ENCODE measurements around the gene TOGARAM2. TPM values are rescaled to one million over a fixed set of nuclear protein-coding genes. Genes with fewer than 3 reads are reported as not detected.

The TOGARAM2 gene
- total RNA-seq, 1 donor: 0.72 TPM

DNA sequence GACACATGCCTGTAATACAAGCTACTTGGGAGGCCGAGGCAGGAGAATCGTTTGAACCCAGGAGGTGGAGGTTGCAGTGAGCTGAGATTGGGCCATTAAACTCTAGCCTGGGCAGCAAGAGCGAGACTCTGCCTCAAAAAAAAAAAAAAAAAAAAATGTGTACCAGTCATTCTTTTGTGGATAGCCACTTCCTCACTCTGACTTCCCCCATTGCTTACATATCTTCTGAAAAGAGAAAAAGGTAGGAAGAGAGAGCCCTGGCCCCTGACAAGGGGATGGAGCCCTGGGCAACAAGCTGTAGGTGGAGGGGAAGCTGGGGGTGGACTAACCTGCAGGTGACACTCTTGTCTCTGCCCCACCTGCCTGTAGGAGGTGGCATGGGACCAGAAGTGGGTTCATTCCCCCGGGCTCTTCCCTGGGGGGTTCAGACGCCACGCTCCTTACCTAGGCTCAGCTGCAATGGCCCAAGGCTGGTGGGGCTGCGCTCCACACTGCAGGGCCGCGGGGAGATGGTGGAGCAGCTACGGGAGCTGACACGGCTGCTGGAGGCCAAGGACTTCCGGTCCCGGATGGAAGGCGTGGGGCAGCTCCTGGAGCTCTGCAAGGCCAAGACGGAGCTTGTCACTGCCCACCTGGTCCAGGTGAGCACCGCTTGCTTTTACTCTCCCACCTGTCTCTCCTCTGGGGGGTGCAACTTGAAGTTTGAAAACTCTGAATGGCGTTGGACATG is 54.1 kb downstream of the TOGARAM2 start:
- TF ChIP-seq, protein P1, sequence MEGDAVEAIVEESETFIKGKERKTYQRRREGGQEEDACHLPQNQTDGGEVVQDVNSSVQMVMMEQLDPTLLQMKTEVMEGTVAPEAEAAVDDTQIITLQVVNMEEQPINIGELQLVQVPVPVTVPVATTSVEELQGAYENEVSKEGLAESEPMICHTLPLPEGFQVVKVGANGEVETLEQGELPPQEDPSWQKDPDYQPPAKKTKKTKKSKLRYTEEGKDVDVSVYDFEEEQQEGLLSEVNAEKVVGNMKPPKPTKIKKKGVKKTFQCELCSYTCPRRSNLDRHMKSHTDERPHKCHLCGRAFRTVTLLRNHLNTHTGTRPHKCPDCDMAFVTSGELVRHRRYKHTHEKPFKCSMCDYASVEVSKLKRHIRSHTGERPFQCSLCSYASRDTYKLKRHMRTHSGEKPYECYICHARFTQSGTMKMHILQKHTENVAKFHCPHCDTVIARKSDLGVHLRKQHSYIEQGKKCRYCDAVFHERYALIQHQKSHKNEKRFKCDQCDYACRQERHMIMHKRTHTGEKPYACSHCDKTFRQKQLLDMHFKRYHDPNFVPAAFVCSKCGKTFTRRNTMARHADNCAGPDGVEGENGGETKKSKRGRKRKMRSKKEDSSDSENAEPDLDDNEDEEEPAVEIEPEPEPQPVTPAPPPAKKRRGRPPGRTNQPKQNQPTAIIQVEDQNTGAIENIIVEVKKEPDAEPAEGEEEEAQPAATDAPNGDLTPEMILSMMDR (IDR thresholded peaks at IDR 0.05; ENCODE audit: extremely low read depth, low read depth, low read length): no peak
- H3K27ac ChIP-seq (ENCODE audit: low read depth, low read length): no peak overlapping the region
- no peaks in the 10 kb centered on the region for H3K79me2 ChIP-seq (ENCODE audit: insufficient read depth, low read length)
- no peaks in the 10 kb centered on the region for H4K20me1 ChIP-seq (ENCODE audit: insufficient read depth, low read length)
- H3K4me3 ChIP-seq (ENCODE audit: insufficient read depth, low read length): no peak overlapping the region
- peak; percentile 32 for DNase-seq (ENCODE audit: insufficient read length, low spot score, missing footprints)
- H3K9me3 ChIP-seq (ENCODE audit: low read depth, low read length): no peaks in the 10 kb centered on the region
- no peak overlapping the region for H2AFZ ChIP-seq (ENCODE audit: low read length)
- H3K4me1 ChIP-seq (ENCODE audit: insufficient read depth, low read length): no peaks in the 10 kb centered on the region
- peaks cover 6% of the 10 kb centered on the region for H3K27me3 ChIP-seq (ENCODE audit: insufficient read depth, low read length)
- no peaks in the 10 kb centered on the region for H3K36me3 ChIP-seq (ENCODE audit: insufficient read depth, low read length)
- H3K4me2 ChIP-seq (ENCODE audit: insufficient read depth, low read length): no peak overlapping the region

DNA sequence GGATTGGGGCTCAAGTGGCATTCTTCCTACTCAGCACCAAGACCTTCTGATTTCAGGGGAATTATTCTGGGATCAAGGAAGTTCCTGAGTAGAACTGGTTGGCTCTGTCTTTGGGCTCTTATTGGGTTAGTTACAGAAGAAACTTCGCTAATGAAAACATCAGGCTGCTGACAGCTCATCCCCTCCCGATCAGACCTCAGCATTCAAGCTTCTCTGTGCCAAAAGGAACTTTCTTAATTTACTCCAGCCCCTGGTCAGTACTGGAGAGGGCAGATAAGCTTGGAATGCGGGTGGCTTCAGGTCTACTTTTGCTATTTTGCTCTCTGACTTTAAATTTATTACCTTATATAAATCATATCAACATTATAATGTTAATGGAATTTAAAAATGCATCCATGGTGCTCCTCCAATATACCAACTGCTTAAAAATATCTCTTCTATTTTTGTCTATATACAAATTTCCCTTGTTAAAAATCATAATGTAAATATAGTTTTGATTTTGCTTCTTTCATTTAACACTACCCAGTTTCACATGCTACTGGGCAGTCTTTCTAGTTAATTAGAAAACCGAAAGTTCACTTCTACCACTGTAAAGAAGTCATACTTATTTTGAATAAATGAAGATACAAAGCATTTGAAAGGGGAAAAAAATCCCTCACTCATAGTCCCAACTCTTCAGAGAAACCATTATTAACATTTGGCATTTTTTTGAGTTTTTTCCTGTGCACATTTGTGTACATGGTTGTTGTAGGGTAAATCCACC is 58.8 kb downstream of the TOGARAM2 start:
- H2AFZ ChIP-seq (ENCODE audit: low read length): no peak overlapping the region
- no peaks in the 10 kb centered on the region for H3K79me2 ChIP-seq (ENCODE audit: insufficient read depth, low read length)
- no peaks in the 10 kb centered on the region for H3K9me3 ChIP-seq (ENCODE audit: low read depth, low read length)
- no peak overlapping the region for H3K4me3 ChIP-seq (ENCODE audit: insufficient read depth, low read length)
- no peak overlapping the region for H3K4me2 ChIP-seq (ENCODE audit: insufficient read depth, low read length)
- no peak overlapping the region for H3K27ac ChIP-seq (ENCODE audit: low read depth, low read length)
- no peak for DNase-seq (ENCODE audit: insufficient read length, low spot score, missing footprints)
- no peaks in the 10 kb centered on the region for H3K27me3 ChIP-seq (ENCODE audit: insufficient read depth, low read length)
- no peaks in the 10 kb centered on the region for H3K36me3 ChIP-seq (ENCODE audit: insufficient read depth, low read length)
- TF ChIP-seq, protein P1 (IDR thresholded peaks at IDR 0.05; ENCODE audit: extremely low read depth, low read depth, low read length): no peak
- no peaks in the 10 kb centered on the region for H4K20me1 ChIP-seq (ENCODE audit: insufficient read depth, low read length)
- H3K4me1 ChIP-seq (ENCODE audit: insufficient read depth, low read length): no peaks in the 10 kb centered on the region

DNA sequence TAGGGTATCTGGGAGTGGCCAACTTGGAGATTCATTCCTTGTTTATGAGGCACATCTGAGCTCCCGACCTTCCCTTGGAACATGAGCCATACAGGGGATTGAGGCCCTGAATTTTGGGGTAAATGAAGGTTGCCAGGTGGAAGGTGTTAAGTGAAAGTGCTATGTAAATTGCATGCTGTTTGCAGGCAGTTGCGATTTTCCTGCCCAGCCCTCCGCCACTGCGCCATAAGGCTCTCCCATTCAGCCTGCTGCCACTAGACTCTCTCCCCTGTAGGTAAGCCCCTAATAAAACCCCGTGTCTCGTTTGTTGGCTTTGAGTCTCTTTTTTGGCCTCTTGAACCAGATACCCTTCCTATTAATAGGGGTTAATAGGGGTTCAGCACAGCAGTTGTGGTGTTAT is 59.5 kb downstream of the TOGARAM2 start:
- Histone ChIP-seq H3K79me2 (ENCODE audit: insufficient read depth, low read length) (no peaks in the 10 kb centered on the region), H3K4me2 (ENCODE audit: insufficient read depth, low read length) (no peak overlapping the region), H3K27ac (ENCODE audit: low read depth, low read length) (no peak overlapping the region), H3K36me3 (ENCODE audit: insufficient read depth, low read length) (no peaks in the 10 kb centered on the region), H3K9me3 (ENCODE audit: low read depth, low read length) (no peaks in the 10 kb centered on the region), H2AFZ (ENCODE audit: low read length) (no peak overlapping the region), H3K4me1 (ENCODE audit: insufficient read depth, low read length) (no peaks in the 10 kb centered on the region), H4K20me1 (ENCODE audit: insufficient read depth, low read length) (no peaks in the 10 kb centered on the region), H3K27me3 (ENCODE audit: insufficient read depth, low read length) (no peaks in the 10 kb centered on the region), H3K4me3 (ENCODE audit: insufficient read depth, low read length) (no peak overlapping the region)
- DNase-seq (ENCODE audit: insufficient read length, low spot score, missing footprints): no peak
- TF ChIP-seq, protein P1 (IDR thresholded peaks at IDR 0.05; ENCODE audit: extremely low read depth, low read depth, low read length): no peak

DNA sequence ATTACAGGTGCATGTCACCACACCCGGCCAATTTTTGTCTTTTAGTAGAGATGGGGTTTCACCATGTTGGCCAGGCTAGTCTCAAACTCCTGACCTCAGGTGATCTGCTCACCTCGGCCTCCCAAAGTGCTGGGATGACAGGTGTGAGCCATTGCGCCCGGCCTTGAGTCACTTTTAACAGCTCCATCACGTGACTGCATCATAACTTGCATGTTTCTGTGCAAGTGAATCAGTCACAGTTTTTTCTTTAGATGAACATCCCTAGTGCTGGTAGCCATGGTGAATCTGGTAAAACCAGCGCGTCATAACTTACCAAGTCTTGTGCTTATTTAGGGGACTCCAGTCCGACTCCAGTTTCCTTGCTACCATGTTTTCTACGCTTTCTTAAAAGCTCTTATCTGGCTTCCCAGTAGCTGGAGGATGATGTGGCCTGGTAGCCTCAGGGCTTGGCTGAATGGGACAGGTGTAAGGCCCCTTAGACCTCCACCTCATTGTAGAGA is 60.1 kb downstream of the TOGARAM2 start:
- Histone ChIP-seq H4K20me1 (ENCODE audit: insufficient read depth, low read length) (no peaks in the 10 kb centered on the region), H3K4me1 (ENCODE audit: insufficient read depth, low read length) (no peaks in the 10 kb centered on the region), H3K4me2 (ENCODE audit: insufficient read depth, low read length) (no peak overlapping the region), H3K4me3 (ENCODE audit: insufficient read depth, low read length) (no peak overlapping the region), H3K36me3 (ENCODE audit: insufficient read depth, low read length) (no peaks in the 10 kb centered on the region), H2AFZ (ENCODE audit: low read length) (no peak overlapping the region), H3K27ac (ENCODE audit: low read depth, low read length) (no peak overlapping the region), H3K9me3 (ENCODE audit: low read depth, low read length) (no peaks in the 10 kb centered on the region), H3K79me2 (ENCODE audit: insufficient read depth, low read length) (no peaks in the 10 kb centered on the region), H3K27me3 (ENCODE audit: insufficient read depth, low read length) (peaks cover 3% of the 10 kb centered on the region)
- no peak for DNase-seq (ENCODE audit: insufficient read length, low spot score, missing footprints)
- TF ChIP-seq, protein P1 (IDR thresholded peaks at IDR 0.05; ENCODE audit: extremely low read depth, low read depth, low read length): no peak
